HG02798 (cell line): ENCODE results near the gene AGER.
"Not testable (repeated sequence)": the region's sequence is repeated elsewhere in the genome, so short reads cannot be mapped to it uniquely, and the experiment has no call there.

Source experiments
- ATAC-seq: cut with Tn5 transposase; IDR thresholded peaks from one replicate; pipeline ENCODE4 v1.9.1; 2021; ENCODE audit warnings: mild to moderate bottlenecking; ENCODE audit not compliant: unreplicated experiment, poor library complexity

The AGER gene

DNA sequence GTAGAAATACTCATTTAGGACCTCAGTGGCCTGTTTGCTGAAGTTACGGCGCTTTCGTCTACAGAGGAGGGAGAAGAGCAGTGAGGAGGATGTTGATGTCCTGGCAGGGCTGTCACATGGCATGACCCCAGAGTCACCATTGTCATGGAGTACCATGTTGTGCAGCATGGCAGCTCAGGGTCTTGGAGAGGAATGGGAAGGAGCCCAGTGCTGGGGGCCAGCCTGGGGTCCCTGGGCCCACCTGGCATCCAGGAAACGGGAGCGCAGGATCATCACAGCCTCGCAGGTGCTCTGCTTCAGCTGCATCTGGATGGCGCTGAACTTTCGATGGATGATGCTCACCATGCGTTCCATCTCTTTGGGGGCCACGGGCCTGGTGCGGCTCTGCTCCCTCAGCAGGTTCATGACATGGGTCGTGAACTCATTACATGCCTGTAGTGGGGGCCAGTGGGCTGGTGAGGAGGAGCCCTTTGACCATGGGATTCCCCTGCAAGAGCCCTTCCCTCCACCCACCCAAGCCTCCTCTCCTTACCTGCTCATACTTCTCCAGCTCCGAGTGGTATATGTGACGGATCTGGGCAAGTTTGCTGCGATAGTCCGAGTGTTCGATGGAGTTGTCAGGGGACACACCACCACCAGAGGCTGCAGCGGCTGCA lies 3.8 kb upstream of the AGER start:
- ATAC-seq = not testable (repeated sequence)

DNA sequence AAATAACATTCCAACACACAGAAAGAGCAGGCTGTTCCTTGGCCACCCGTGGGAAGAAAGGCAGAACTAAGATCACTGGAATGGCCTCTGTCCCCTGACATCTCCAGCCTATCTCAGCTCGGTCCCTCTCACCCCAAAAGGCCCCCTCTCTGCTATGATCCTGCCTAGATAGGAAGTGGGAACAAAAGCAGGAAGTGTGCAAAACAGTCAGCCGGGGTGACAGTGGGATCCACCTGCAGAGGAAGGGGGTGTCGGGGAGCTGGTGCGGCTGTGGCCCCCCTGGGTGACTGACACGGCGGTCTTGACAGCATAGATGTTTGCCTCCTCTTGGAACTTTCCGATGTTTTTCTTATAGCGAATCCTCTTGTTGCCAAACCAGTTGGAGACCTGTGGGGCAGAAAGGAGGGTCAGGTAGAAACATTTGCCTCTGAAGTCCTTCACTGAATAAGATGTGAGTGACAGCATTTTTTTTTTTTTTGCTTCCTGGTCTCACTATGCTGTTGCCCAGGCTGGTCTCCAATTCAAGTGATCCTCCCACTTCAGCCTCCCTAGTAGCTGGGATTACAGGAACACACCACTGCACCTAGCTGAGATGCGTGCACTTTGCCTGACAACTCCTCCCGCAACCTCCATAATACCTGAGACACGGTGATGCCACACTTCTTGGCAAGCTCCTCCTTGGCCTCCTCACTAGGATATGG lies 3.1 kb upstream of the AGER start:
- no peak for ATAC-seq

DNA sequence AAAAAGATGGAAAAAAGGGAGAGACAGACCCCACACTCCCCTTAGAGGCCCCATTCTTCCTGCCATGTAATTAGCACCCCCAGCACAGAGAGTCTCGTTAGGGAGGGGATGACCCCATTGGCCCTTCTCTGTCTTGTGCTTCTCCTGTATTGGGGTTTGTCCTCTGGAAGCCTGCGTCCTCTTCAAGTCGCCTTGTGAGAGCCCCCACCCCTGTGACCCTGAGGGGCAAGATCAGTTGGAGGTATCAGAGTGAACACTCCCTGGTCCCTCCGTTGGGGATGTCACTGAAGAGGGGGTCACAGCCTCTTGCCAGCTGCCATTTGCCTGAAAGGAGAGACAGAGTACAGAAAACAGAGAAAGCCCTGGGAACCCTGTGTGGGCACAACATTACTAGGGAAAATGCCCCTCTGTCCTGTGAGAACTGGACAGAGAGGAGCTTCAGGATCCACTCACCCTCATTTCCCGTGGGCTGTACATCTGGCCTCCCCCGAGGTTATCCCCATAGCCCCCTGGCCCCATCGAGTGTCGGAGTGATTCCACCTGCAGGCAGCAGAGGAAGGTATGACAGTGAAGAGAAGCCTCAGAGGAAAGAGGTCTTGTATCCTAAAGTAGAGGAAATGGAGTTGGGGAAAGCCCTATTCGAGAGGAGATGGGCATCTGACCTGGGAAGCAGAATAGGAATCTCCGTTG lies 2.2 kb upstream of the AGER start:
- not testable (repeated sequence) for ATAC-seq

DNA sequence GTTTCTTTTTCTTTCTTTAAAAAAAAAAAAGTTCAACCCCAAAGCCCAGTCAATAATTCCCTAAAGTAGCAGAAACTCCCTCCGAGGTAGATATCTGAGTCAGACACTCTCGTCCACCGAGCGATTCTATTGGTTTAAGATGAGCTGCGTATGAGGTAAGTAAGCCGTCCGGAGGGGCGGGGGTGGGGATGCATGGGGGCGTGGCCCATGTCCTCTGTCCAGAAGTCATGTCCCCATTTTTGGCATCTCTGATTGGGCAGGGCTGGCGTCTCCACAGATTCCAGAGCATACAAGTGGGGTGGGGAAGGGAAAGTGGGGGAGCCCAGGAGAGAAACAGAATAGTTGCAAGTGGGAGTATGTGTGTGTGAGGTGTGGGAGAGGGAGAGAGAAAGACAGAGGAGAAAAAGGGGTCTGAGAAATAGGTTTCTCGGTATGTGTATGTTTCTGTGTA lies 1.7 kb upstream of the AGER start:
- ATAC-seq = peak; percentile 26

DNA sequence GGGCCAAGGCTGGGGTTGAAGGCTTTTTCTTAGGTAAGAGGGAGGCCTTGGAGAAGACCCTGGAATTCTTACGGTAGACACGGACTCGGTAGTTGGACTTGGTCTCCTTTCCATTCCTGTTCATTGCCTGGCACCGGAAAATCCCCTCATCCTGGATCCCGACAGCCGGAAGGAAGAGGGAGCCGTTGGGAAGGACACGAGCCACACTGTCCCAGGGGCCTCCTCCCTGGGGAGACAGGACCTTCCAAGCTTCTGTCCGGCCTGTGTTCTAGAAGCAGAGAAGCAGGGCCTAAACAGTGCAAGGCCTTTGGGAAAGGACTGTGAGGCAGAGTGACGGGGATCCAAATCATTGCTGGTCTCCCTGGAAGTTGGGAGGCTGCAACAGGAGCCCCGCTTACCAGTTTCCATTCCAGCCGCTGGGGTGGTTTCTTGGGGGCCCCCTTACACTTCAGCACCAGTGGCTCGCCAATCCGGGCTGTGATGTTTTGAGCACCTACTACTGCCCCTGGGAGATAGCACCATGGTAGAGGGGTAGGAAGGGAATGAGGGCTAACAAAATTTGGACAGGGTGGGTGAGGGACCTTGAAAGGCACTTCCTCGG lies 470 bp downstream of the AGER start:
- no peak for ATAC-seq

DNA sequence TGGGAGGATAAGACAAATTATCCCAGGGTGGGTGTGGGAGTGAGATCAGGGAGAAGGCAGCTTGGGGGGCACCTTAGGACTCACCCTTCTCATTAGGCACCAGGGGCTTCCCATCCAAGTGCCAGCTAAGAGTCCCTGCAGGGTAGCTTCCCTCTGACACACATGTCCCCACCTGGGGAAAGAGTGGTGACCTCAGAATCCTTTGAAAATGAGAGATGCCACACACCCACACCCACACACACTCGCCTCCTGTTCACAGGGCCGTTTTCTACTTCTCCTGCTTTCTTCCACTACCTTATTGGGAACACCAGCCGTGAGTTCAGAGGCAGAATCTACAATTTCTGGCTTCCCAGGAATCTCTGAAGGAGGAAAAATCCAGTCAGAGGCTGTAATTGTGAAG lies 1.0 kb downstream of the AGER start:
- ATAC-seq = no peak

DNA sequence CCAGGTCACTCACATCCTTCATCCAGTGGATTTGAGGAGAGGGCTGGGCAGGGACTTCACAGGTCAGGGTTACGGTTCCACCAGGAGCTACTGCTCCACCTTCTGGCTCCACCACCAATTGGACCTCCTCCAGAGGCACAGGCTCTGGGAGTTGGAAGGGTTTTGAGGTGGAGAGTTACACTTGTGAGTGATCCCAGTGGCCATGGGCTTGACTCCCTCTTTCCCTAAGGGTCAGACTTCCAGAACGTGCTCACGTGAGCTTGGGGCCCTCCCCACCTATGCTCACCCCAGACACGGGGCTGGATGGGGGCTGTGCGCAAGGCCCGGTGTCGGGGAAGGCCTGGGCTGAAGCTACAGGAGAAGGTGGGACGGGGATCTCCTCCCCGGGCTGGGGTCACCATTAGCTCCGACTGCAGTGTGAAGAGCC lies 1.5 kb downstream of the AGER start:
- ATAC-seq = no peak

DNA sequence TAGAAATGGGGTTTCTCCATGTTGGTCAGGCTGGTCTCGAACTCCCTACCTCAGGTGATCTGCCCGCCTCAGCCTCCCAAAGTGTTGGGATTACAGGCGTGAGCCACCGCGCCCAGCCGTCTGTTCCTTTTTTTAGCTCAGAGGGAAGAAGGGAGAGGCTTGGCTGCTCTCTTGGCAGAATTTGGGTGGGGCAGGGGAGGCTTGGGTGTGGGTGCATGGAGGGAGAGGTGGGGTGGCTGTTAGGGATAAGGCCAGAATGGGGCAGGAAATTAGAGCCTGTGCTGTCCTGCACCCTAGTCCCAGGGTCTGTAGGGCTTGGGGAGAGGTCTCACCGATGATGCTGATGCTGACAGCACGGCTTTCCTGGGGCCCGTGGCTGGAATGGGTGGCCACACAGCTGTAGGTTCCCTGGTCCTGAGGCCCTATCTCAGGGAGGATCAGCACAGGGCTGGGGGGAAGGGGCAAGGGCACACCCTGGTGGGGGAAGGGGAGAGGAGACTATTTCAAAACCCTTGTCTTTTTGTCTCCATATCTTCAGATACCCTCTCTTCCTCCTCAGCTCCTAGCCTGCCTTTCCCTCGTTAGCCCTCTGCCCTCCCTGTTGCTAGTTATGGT lies 2.0 kb downstream of the AGER start:
- ATAC-seq = no peak

DNA sequence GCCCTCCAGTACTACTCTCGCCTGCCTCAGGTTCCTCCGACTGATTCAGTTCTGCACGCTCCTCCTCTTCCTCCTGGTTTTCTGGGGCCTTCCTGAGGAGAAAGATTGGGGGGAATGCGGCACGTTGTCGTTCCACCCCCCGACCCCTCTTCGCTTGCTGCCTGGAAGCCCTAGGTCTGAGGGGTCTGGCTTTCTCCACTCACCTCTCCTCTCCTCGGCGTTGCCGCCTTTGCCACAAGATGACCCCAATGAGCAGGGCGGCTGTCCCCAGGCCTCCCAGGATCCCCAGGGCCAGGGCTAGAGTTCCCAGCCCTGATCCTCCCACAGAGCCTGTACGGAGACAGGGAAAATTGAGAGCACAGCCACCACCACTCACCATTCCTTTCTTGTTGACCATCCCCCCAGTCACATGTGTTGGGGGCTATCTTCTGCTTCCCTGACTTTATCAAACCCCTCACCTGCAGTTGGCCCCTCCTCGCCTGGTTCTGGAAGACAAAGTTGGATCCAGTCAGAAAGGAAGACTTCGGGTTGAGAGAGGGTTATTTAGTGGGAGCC lies 2.8 kb downstream of the AGER start:
- ATAC-seq = no peak

DNA sequence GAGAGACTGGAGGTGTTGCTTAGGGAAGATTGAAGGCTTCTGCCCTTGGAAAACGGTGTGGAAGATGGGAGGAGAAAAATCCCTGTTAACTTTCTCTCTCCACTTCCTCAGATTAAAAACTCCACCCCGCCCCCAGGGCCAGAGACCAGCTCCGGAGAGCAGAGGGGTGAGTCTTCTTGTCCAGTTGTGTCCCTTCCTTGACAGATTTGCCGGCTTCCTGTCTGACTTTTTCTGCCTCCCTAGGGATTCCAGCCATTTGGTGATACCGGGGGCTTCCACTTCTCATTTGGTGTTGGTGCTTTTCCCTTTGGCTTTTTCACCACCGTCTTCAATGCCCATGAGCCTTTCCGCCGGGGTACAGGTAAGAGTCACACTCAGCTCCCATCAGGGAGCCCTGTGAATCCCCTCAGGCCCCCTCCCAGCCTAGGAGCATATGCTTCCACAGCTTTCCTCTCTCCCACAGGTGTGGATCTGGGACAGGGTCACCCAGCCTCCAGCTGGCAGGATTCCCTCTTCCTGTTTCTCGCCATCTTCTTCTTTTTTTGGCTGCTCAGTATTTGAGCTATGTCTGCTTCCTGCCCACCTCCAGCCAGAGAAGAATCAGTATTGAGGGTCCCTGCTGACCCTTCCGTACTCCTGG lies 4.2 kb downstream of the AGER start:
- ATAC-seq = no peak

DNA sequence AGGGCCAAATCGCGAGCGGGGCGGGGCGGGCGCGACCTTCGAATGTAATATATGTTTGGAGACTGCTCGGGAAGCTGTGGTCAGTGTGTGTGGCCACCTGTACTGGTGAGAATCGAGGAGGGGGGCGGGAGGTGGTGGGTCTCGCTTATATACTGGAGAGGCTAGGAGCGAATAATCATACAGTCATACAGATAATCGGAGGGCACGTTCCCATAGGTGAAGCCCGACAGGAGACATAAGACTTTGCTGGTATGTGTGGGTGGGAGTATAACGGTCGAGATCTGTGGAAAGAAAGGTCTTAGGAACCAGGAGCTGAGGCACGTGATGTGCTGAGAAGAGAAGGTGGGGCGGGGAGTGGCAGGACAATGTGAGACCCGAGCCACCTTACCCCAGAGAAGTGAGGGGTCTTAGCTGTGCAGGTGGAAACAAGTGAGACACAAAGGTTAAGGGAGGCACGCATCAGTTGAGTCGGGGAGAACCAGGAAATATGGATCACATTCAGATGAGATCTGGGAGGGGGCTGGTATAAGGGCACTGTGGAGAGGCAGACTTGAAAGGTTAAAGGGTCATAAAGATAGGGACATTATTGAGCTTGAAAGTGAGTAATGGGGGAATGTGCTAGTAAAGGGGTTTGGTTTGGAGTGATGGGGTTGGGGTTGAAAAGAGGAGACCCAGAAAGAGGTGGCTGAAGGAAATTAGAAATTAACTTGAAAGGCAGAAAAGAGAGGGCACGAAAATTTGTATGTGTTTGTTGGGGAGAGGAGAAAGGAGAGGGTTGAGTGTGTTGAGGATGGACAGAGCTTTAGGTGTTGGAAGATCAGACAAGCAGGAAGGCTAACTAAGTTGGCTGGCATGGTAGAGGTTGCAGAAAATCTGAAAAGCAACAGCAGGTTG lies 5.3 kb downstream of the AGER start:
- ATAC-seq = no peak

DNA sequence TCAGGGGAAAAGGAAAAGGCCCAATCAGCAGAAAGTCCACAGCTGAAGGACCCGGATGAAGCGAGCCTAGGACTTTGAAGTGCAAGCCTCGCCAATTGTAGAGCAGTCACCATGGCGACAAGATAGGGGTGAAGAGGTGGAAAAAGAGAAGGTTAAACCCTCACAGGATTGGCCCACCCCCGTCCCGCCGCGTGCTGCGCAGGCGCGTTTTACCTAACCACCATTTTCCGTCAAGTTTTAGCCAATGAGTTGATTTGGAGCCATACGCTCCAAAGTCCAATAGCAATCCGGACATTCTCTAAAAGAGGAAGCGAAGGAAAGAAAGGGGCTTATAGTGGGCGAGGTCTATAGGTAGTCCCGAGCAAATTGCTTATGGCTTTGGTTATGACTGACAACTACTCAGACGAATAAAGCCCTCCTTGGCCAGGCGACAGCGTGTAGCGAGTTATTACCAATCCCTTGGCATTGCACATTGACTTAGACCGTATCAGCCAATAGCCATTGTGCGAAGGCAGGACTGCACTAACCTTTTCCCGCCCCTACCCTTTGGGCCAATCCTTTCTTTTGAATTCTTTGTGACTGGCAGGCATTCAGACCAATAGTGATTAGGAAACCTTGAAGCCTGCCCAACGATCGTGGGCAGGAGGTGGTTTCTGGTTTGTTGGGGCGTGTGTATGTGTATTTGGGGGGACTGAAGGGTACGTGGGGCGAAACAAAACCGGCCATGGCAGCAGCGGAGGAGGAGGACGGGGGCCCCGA lies 6.1 kb downstream of the AGER start, which contains the start of gene RNF5:
Gene RNF5 (plus strand): TSS at position 618 of the 759 bp plus-strand sequence. CDS start 107 bp downstream, at position 725.
- peak; percentile 86 for ATAC-seq

DNA sequence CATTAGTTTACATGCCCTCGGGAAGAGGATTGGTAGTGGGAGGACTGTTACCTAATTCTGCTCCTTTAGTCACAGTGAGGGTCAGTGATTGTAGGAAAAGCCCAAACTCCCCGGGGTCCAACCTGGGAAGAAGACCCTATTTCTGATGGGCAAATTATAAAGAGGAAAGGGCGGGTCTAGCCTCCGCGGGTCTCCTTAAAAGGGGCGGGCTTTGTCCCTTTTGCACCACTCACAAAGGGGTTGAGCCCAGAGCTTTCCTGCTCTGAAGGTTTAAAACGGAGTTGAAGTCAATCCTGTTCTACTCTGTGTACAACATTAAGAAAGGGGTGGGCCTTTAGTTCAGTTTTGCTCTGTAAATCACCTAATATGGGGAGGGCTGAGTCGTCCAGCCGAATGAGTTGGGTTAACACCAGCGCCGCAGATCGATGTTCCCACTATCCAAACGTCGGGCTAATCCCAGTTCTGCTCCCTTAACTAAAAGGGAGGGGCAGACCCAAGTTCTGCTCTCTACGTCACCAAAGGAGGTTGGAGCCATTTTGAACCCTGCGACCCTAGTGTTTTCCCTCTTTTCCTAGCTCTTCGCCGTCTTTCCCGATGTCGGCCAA lies 6.8 kb downstream of the AGER start:
- no peak for ATAC-seq

DNA sequence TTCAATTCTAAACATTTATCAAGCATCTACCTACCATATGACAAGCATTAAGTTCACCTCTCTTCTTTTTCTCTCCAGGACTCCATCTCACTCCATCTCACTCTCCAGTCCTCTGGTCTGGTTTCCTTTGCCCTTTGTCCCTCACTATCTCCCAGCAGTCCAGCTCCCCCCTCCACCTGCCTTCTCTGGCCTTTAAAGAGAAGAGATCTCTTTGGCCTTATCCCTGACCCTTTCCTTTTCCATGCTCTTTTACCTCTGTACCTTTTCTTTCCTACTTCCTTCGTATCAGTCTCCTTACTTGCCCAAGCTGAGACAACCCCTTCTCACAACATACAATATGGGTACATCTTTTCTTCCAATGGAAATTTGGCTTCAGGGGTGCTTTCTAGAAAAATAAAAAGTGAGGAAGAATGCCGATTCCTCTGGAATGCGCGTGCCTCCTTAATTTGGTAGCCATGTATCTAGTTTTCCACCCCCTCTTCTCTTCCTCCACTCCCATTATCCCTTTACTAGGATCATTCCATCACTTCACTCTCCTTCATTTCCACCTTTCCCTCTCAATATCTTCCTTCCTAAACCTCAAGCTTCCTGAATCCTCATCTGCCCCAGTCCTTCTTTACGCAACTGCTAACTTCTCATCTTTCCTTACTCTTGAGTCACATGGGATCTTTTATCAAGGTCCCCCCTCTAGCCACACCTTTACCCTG lies 7.4 kb downstream of the AGER start:
- ATAC-seq = no peak

DNA sequence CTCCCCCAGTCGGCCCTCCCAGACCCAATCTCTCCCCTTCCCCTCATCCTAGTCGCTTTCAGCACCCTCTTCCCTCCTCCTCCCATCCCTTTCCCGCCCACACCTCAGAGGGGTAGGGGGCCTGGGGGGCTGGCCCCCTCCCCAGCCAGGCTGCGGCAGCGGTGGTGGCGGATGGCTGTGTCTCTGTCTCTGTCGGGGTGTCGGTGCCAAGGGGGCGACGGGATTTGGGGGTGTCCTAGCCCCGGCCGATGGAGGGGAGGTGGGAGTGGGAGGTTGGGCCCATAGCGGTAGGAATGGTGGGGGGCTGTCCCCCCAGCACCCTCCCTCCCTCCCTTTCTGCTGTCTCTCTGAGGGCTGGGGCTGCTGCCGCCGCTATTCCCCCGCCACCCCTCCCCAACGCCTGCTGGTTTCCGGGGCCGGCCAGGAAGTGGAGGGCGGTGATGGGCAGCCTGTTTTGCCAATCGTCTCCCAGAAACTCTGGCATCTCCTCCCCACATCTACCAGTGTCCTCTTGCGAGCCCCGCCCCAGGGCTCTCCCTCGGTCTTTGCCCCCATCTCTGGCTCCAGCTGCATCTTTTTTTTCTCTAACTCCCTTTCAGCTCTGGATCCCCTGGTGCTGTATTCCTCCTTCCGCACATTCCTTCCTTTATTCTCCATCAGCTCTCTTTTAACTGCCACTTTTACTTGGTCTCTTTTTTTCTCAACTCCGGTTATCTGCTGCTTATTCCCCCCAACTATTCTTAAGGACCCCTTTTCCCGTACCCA lies 8.2 kb downstream of the AGER start, which contains the start of gene AGPAT1:
Gene AGPAT1 (minus strand): TSS at position 374 of the 765 bp plus-strand sequence. CDS start 4,588 bp downstream, outside the sequence.
- ATAC-seq = peak; percentile 51

DNA sequence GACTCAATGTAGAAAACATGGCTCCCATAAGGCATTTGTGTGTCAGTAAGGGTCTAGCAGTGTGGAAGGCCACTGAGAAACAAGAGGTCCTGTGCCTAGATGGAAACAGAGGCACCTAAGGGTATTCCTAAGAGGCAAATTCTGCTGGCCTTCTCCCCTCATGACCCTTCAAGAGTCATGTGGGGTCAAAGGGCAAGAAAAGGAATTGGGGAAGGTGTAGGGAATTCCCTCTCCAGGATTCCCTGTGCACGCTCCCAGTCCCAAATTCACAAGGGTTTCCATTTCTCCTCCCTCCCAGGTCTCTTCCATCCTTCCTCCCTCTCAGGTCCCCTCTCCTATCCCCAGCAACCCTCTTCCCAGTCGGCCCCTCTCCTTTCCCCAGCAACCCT lies 8.7 kb downstream of the AGER start:
- ATAC-seq = no peak
